GM12878 (cell line): ENCODE measurements around the gene NR1I3. TPM values are rescaled to one million over a fixed set of nuclear protein-coding genes. Genes with fewer than 3 reads are reported as not detected.

Source experiments
- BHLHE40 ChIP-seq, 2 experiments: fragments of 450-650 bp in 1 of 2; IDR thresholded peaks; 2 replicates each; pipeline ENCODE4 v1.6.1; 2011 to 2017; ENCODE audit warnings: low read depth in 2 of 2, borderline replicate concordance in 1 of 2, improper control_type of control experiment in 1 of 2, low read length in 1 of 2, mild to moderate bottlenecking in 1 of 2
- BRCA1 ChIP-seq: IDR thresholded peaks from 2 replicates; pipeline ENCODE4 v1.6.1; 2011; ENCODE audit warnings: low read depth, low read length, improper control_type of control experiment
- CBX3 ChIP-seq: fragments of 200-600 bp; sonication (generic); IDR thresholded peaks from 2 replicates; pipeline ENCODE4 v1.6.1; 2016; ENCODE audit warnings: low read depth, borderline replicate concordance
- CHD2 ChIP-seq: IDR thresholded peaks from 2 replicates; pipeline ENCODE4 v1.6.1; 2011; ENCODE audit warnings: low read depth, low read length, improper control_type of control experiment, borderline replicate concordance
- CREB1 ChIP-seq: IDR thresholded peaks from 2 replicates; pipeline ENCODE4 v1.6.1; 2012; ENCODE audit warnings: low read depth, mild to moderate bottlenecking, inconsistent platforms
- CREM ChIP-seq: IDR thresholded peaks from 2 replicates; pipeline ENCODE4 v1.6.1; 2014; ENCODE audit warnings: antibody characterized with exemption, low read depth
- HCFC1 ChIP-seq: fragments of 150-350 bp; IDR thresholded peaks from 2 replicates; pipeline ENCODE4 v1.6.1; 2014; ENCODE audit warnings: low read length
- IKZF2 ChIP-seq, 2 experiments: fragments of 450-650 bp; IDR thresholded peaks; 2 replicates each; pipeline ENCODE4 v1.6.1; 2017; ENCODE audit warnings: mild to moderate bottlenecking in 2 of 2, moderate library complexity in 2 of 2
- JUNB ChIP-seq: IDR thresholded peaks from 2 replicates; pipeline ENCODE4 v1.6.1; 2016; ENCODE audit warnings: antibody characterized with exemption, mild to moderate bottlenecking
- MTA2 ChIP-seq: fragments of 450-650 bp; IDR thresholded peaks from 2 replicates; pipeline ENCODE4 v1.6.1; 2016; ENCODE audit warnings: low read depth, mild to moderate bottlenecking, moderate library complexity
- PAX5 ChIP-seq: IDR thresholded peaks from 2 replicates; pipeline ENCODE4 v1.6.1; 2011; ENCODE audit warnings: low read depth, low read length, borderline replicate concordance
- POLR2AphosphoS5 ChIP-seq: IDR thresholded peaks from 2 replicates; pipeline ENCODE4 v1.6.1; 2011; ENCODE audit warnings: mild to moderate bottlenecking, low read length, inconsistent platforms
- RUNX3 ChIP-seq: IDR thresholded peaks from 2 replicates; pipeline ENCODE4 v1.6.1; 2012; ENCODE audit warnings: low read length, inconsistent platforms
- SMAD5 ChIP-seq: IDR thresholded peaks from 2 replicates; pipeline ENCODE4 v1.6.1; 2016; ENCODE audit warnings: antibody characterized with exemption, low read depth
- STAT1 ChIP-seq: fragments of 450-650 bp; conservative IDR thresholded peaks from 2 replicates; pipeline ENCODE4 v1.6.1; 2014; ENCODE audit warnings: antibody characterized with exemption, mild to moderate bottlenecking
- SUZ12 ChIP-seq: fragments of 200-600 bp; sonication (generic); IDR thresholded peaks from one replicate; pipeline ENCODE4 v1.6.1; 2018; ENCODE audit warnings: antibody characterized with exemption, mild to moderate bottlenecking; ENCODE audit not compliant: unreplicated experiment
- TARDBP ChIP-seq: IDR thresholded peaks from 2 replicates; pipeline ENCODE4 v1.6.1; 2016; ENCODE audit warnings: borderline replicate concordance
- YBX1 ChIP-seq: fragments of 450-650 bp; IDR thresholded peaks from 2 replicates; pipeline ENCODE4 v1.6.1; 2016; ENCODE audit warnings: antibody characterized with exemption
- YY1 ChIP-seq: IDR thresholded peaks from 2 replicates; pipeline ENCODE4 v1.6.1; 2011; ENCODE audit warnings: low read depth, mild to moderate bottlenecking, low read length
- polyA plus RNA-seq, 11 experiments: library from polyadenylated mRNA; depleted of rRNA in 4 of 11; unstranded in 6 of 11; stranded (reverse) in 5 of 11; fragments of >200 nt; fragmentation: Nextera tagmentation in 4 of 11; fragmentation: Illumina TruSeq in 1 of 11; extraction: Ambion mirVana in 4 of 11; extraction: Trizol in 1 of 11; gene quantifications; 1 replicate in 1 of 11; 2 replicates in 10 of 11; pipeline versions ENCODE4 v1.2.1 to v1.2.3, GENCODE V29; 2011 to 2016; ENCODE audit warnings: inconsistent platforms in 2 of 11, missing spikeins in 2 of 11, low read depth in 1 of 11
- total RNA-seq, 4 experiments: library from RNA; depleted of rRNA in 3 of 4; stranded (reverse); fragments of >200 nt in 3 of 4; fragmentation: Illumina TruSeq in 1 of 4; extraction: Trizol in 1 of 4; gene quantifications; 2 replicates each; pipeline versions ENCODE4 v1.2.1 to v1.2.3, GENCODE V29; 2013 to 2021
- TF ChIP-seq, protein P1 (sequence below): fragments of 450-650 bp; IDR thresholded peaks from 2 replicates; pipeline ENCODE4 v1.6.1; 2017; ENCODE audit warnings: mild to moderate bottlenecking, low read depth, inconsistent platforms; ENCODE audit not compliant: poor library complexity, severe bottlenecking
- TF ChIP-seq, protein P2 (sequence below): fragments of 450-650 bp; IDR thresholded peaks from 2 replicates; pipeline ENCODE4 v1.6.1; 2017; ENCODE audit warnings: mild to moderate bottlenecking, moderate library complexity
- TF ChIP-seq, protein P3 (sequence below): fragments of 450-650 bp; IDR thresholded peaks from 2 replicates; pipeline ENCODE4 v1.6.1; 2017; ENCODE audit warnings: low read depth, mild to moderate bottlenecking, moderate library complexity
- TF ChIP-seq, protein P4 (sequence below): IDR thresholded peaks from 2 replicates; pipeline ENCODE4 v1.6.1; 2012; ENCODE audit warnings: low read length, inconsistent platforms

The NR1I3 gene
- total and polyA plus RNA-seq, 10 of the 15 experiments (the other 5 are each of a cell fraction or from before 2014, with no cell fraction given): 0.13 to 0.52 (median 0.24) TPM; not detected in 7

DNA sequence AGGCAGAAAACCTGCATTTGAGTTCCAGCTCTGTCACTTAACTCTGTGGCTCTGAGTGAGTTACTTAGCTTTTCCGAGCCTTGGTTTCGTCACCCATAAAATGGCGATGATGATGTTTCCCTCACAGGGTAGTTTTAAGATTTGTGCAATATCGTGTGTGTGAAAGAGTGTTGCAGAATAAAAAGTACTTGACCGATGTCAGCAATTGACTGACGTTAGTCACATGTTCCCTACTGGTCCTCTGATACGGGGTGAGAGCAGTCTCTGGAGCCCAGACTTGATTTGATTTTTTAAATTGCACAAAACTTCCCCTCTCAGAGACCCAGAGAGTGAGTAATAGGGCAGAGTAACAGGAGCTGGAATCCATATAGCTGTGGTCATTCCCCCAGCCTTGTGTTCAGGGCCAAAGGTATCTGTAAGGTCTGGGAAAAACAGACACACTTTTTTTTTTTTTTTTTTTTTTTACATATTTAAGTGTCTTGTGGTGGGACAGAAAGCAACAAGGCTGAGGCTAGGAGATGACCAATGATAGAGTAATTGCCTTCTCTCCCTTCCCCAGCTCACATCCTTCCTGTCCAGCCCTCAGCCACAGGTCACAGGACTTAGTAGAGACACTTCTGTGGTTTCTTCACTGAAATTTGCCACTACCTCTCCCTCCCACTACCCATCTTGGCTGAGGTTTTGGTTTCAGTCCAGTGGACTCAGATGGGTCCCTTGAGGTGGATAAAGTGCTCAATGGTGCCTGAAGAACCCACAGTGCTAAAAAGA, 20.9 kb downstream of the NR1I3 start (continued):
- TF ChIP-seq PAX5: peak; percentile 90
- TF ChIP-seq JUNB: no peak
- TF ChIP-seq CBX3: no peak
- TF ChIP-seq, protein P1, sequence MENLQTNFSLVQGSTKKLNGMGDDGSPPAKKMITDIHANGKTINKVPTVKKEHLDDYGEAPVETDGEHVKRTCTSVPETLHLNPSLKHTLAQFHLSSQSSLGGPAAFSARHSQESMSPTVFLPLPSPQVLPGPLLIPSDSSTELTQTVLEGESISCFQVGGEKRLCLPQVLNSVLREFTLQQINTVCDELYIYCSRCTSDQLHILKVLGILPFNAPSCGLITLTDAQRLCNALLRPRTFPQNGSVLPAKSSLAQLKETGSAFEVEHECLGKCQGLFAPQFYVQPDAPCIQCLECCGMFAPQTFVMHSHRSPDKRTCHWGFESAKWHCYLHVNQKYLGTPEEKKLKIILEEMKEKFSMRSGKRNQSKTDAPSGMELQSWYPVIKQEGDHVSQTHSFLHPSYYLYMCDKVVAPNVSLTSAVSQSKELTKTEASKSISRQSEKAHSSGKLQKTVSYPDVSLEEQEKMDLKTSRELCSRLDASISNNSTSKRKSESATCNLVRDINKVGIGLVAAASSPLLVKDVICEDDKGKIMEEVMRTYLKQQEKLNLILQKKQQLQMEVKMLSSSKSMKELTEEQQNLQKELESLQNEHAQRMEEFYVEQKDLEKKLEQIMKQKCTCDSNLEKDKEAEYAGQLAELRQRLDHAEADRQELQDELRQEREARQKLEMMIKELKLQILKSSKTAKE: peak; percentile 60
- TF ChIP-seq MTA2: peak; percentile 85
- TF ChIP-seq SUZ12: no peak
- no peak for TF ChIP-seq SMAD5
- no peak for TF ChIP-seq YBX1
- no peak for TF ChIP-seq CHD2
- no peak for TF ChIP-seq POLR2AphosphoS5
- TF ChIP-seq TARDBP: no peak
- TF ChIP-seq RUNX3: peak; percentile 98
- peak; percentile 57 to 80; a peak in 1 of 4 replicates for TF ChIP-seq BHLHE40 (IDR thresholded peaks at IDR 0.05; ENCODE audit: borderline replicate concordance in 1 of 2, low read depth in 2 of 2, low read length in 1 of 2)
- TF ChIP-seq BRCA1: no peak
- TF ChIP-seq, protein P2, sequence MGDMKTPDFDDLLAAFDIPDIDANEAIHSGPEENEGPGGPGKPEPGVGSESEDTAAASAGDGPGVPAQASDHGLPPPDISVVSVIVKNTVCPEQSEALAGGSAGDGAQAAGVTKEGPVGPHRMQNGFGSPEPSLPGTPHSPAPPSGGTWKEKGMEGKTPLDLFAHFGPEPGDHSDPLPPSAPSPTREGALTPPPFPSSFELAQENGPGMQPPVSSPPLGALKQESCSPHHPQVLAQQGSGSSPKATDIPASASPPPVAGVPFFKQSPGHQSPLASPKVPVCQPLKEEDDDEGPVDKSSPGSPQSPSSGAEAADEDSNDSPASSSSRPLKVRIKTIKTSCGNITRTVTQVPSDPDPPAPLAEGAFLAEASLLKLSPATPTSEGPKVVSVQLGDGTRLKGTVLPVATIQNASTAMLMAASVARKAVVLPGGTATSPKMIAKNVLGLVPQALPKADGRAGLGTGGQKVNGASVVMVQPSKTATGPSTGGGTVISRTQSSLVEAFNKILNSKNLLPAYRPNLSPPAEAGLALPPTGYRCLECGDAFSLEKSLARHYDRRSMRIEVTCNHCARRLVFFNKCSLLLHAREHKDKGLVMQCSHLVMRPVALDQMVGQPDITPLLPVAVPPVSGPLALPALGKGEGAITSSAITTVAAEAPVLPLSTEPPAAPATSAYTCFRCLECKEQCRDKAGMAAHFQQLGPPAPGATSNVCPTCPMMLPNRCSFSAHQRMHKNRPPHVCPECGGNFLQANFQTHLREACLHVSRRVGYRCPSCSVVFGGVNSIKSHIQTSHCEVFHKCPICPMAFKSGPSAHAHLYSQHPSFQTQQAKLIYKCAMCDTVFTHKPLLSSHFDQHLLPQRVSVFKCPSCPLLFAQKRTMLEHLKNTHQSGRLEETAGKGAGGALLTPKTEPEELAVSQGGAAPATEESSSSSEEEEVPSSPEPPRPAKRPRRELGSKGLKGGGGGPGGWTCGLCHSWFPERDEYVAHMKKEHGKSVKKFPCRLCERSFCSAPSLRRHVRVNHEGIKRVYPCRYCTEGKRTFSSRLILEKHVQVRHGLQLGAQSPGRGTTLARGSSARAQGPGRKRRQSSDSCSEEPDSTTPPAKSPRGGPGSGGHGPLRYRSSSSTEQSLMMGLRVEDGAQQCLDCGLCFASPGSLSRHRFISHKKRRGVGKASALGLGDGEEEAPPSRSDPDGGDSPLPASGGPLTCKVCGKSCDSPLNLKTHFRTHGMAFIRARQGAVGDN: 0 out of 2 replicates have a peak, but pooled peaks have one; percentile 14
- no peak for TF ChIP-seq CREB1
- no peak for TF ChIP-seq HCFC1
- TF ChIP-seq, protein P3, sequence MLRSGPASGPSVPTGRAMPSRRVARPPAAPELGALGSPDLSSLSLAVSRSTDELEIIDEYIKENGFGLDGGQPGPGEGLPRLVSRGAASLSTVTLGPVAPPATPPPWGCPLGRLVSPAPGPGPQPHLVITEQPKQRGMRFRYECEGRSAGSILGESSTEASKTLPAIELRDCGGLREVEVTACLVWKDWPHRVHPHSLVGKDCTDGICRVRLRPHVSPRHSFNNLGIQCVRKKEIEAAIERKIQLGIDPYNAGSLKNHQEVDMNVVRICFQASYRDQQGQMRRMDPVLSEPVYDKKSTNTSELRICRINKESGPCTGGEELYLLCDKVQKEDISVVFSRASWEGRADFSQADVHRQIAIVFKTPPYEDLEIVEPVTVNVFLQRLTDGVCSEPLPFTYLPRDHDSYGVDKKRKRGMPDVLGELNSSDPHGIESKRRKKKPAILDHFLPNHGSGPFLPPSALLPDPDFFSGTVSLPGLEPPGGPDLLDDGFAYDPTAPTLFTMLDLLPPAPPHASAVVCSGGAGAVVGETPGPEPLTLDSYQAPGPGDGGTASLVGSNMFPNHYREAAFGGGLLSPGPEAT: peak; percentile 86
- no peak for TF ChIP-seq YY1
- TF ChIP-seq STAT1: no peak
- TF ChIP-seq CREM: 0 out of 2 replicates have a peak, but pooled peaks have one; percentile 3
- TF ChIP-seq, protein P4, sequence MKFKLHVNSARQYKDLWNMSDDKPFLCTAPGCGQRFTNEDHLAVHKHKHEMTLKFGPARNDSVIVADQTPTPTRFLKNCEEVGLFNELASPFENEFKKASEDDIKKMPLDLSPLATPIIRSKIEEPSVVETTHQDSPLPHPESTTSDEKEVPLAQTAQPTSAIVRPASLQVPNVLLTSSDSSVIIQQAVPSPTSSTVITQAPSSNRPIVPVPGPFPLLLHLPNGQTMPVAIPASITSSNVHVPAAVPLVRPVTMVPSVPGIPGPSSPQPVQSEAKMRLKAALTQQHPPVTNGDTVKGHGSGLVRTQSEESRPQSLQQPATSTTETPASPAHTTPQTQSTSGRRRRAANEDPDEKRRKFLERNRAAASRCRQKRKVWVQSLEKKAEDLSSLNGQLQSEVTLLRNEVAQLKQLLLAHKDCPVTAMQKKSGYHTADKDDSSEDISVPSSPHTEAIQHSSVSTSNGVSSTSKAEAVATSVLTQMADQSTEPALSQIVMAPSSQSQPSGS: 0 out of 2 replicates have a peak, but pooled peaks have one; percentile 19
- peak; percentile 86 to 91 for TF ChIP-seq IKZF2 (IDR thresholded peaks at IDR 0.05)
